ENCODE results near the gene NPW. TPM values are rescaled to one million over a fixed set of nuclear protein-coding genes. Genes with fewer than 3 reads are reported as not detected.

Gene NPW
- total RNA-seq (ENCODE audit: unreplicated experiment) = 0.82 TPM
- long read RNA-seq = 0 reads

DNA sequence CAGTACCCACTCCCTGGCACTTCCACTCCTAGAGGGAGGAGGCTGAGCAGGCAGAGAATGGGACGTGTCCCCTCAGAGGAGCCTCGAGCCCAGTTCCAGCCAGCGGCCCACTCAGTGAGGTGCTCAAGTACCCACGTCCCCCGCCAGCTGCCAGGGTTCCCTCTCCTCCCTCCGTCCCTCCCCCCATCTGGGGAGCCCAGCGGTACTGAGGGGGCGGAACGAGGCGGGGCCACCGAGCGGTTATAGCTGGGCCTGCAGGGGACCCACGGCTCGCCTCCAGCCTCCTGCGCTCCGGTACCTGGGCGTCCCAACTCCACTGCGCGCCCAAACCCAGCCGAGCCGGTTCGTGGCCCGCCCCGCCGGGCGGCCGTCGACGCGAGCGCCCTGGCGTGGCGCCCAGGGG, at the start of gene NPW:
NPW (plus strand) TSS at position 268 of the 403 bp plus-strand sequence.
- H3K9me3 Mint-ChIP-seq (ENCODE audit: unreplicated experiment) = no peaks in the 10 kb centered on the region
- TF ChIP-seq, protein P1, sequence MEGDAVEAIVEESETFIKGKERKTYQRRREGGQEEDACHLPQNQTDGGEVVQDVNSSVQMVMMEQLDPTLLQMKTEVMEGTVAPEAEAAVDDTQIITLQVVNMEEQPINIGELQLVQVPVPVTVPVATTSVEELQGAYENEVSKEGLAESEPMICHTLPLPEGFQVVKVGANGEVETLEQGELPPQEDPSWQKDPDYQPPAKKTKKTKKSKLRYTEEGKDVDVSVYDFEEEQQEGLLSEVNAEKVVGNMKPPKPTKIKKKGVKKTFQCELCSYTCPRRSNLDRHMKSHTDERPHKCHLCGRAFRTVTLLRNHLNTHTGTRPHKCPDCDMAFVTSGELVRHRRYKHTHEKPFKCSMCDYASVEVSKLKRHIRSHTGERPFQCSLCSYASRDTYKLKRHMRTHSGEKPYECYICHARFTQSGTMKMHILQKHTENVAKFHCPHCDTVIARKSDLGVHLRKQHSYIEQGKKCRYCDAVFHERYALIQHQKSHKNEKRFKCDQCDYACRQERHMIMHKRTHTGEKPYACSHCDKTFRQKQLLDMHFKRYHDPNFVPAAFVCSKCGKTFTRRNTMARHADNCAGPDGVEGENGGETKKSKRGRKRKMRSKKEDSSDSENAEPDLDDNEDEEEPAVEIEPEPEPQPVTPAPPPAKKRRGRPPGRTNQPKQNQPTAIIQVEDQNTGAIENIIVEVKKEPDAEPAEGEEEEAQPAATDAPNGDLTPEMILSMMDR (IDR thresholded peaks at IDR 0.05; ENCODE audit: unreplicated experiment) = no peak
- H3K36me3 Mint-ChIP-seq (ENCODE audit: low read depth, unreplicated experiment) = no peaks in the 10 kb centered on the region
- H3K27me3 Mint-ChIP-seq (ENCODE audit: unreplicated experiment) = peaks cover 19% of the 10 kb centered on the region
- peaks cover 4% of the 10 kb centered on the region for H3K4me1 Mint-ChIP-seq (ENCODE audit: unreplicated experiment)
- no peak for DNase-seq (ENCODE audit: low spot score)
- no peak within 1 kb of the TSS for H3K27ac Mint-ChIP-seq (ENCODE audit: unreplicated experiment)
- peak within 1 kb of the TSS; percentile 82 for H3K4me3 Mint-ChIP-seq (ENCODE audit: unreplicated experiment)

DNA sequence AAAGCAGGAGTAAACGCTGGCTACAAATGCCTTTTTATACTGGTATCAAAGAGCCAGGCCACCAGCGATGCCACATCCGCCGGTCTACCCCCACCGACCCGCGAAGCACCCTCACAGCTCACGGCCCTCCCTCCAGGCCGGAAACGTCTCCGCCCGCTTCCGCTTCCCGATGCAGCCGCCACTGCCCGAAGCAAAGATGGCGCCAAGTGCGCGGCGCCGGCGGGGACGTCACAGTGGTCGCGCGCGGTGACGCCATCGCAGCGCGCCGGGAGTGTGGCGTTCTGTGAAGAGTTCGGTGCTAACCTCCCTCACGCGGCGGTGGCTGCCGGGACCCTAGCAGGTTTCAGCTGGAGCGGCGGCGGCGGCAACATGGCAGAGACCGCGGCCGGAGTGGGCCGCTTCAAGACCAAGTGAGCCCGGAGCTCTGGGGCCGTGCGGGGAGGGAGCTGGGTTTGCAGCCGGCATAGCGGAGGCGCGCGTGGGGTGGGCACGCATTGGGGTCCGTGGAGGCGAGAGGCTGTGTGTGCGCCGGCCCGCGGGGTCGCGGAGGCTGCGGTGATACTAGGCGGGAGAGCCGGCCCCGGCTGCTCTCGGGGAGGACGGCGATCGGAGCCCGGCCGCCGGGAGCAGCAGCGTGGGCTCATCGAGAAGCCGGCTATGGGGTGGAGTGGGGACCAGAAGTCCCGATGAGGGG, 47.6 kb upstream of the NPW start, which contains the start of gene TBL3:
TBL3 (plus strand) TSS at position 258 of the 694 bp plus-strand sequence; CDS start at position 370, 112 bp downstream.
- TF ChIP-seq, protein P1 (IDR thresholded peaks at IDR 0.05; ENCODE audit: unreplicated experiment) = no peak
- Mint-ChIP-seq H3K36me3 (ENCODE audit: low read depth, unreplicated experiment) (no peaks in the 10 kb centered on the region), H3K4me3 (ENCODE audit: unreplicated experiment) (peak within 1 kb of the TSS; percentile 98), H3K9me3 (ENCODE audit: unreplicated experiment) (no peaks in the 10 kb centered on the region), H3K27ac (ENCODE audit: unreplicated experiment) (peak within 1 kb of the TSS; percentile 99), H3K27me3 (ENCODE audit: unreplicated experiment) (peaks cover 10% of the 10 kb centered on the region), H3K4me1 (ENCODE audit: unreplicated experiment) (peaks cover 12% of the 10 kb centered on the region)
- DNase-seq (ENCODE audit: low spot score) = peak; percentile 95

DNA sequence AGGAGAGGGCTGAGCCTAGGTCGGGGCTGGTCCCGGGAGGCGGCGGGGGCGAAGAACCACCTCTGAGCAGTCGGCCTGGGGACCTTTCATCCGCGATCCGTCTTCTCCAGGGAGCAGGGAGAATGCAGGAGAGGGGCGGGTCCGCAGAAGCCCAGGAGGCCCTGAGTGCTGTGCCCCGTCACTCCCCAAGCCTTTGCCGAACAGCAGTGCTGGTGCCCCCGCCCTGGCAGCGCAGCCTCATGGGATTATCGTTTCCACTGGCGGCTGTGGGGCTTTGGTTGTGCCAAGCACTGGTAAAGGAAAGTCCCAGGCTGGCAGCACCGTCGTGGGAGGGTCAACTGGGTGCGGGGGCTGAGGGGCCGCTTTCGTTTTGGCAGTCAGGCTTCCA, 47.1 kb upstream of the NPW start:
- Mint-ChIP-seq H3K4me3 (ENCODE audit: unreplicated experiment) (peak overlapping the region; percentile 98), H3K36me3 (ENCODE audit: low read depth, unreplicated experiment) (no peaks in the 10 kb centered on the region), H3K4me1 (ENCODE audit: unreplicated experiment) (peaks cover 12% of the 10 kb centered on the region), H3K9me3 (ENCODE audit: unreplicated experiment) (no peaks in the 10 kb centered on the region), H3K27ac (ENCODE audit: unreplicated experiment) (peak overlapping the region; percentile 85), H3K27me3 (ENCODE audit: unreplicated experiment) (peaks cover 10% of the 10 kb centered on the region)
- no peak for DNase-seq (ENCODE audit: low spot score)
- TF ChIP-seq, protein P1 (IDR thresholded peaks at IDR 0.05; ENCODE audit: unreplicated experiment) = no peak

DNA sequence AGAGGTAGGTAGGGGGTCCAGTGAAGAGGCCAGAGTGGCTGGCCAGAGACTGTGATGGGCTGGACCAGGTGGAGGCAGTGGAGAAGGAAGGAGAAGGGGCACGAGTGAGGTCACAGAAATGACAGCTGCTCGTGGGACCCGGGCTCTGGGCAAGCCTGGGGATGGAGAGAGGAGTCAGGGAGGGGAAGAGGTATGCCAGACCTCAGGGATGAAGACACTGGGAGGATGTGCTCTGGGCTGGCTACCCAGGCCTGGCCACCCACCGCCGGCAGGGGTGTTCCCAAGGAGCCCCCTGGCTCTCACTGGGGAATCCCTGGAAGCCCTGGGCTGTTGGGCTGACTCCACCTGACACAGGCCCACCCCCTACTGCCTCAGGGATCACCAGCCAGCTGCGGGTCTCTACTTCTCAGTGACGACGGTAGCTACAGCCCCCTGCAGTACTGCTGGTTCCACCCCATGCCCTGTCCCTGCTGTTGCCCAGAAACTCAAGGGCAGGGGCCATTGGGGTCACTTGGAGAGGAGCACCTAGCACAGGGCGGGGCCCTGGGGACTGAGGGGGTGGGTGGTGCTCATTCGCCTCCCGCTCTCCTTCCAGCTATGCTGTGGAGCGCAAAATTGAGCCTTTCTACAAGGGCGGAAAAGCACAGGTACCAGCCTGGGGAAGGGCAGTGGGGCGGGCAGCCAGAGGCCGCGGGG, 46.0 kb upstream of the NPW start:
- Mint-ChIP-seq H3K4me1 (ENCODE audit: unreplicated experiment) (peaks cover 12% of the 10 kb centered on the region), H3K9me3 (ENCODE audit: unreplicated experiment) (no peaks in the 10 kb centered on the region), H3K27ac (ENCODE audit: unreplicated experiment) (no peak overlapping the region), H3K27me3 (ENCODE audit: unreplicated experiment) (peaks cover 10% of the 10 kb centered on the region), H3K4me3 (ENCODE audit: unreplicated experiment) (no peak overlapping the region), H3K36me3 (ENCODE audit: low read depth, unreplicated experiment) (no peaks in the 10 kb centered on the region)
- no peak for DNase-seq (ENCODE audit: low spot score)
- TF ChIP-seq, protein P1 (IDR thresholded peaks at IDR 0.05; ENCODE audit: unreplicated experiment) = no peak
